GM10266 (cell line): ENCODE measurements around the gene UCN3.

Source experiments
- DNase-seq: peaks from one replicate; pipeline ENCODE4 v3.0.0; 2012; ENCODE audit errors: extremely low spot score
- CTCF ChIP-seq: IDR thresholded peaks from 2 replicates; pipeline ENCODE4 v1.5.1; 2012; ENCODE audit warnings: mild to moderate bottlenecking, low read depth; ENCODE audit not compliant: control insufficient read depth, insufficient read depth; ENCODE audit errors: missing control alignments

UCN3 gene

GRCh38 chr10:5364374-5364773, 392 bp upstream of the UCN3 start:
- DNase-seq, result no peak
- TF ChIP-seq CTCF, result no peak

- TF ChIP-seq CTCF, result no peak
- DNase-seq, result no peak
Measured at GRCh38 chr10:5365928-5366327, 1.2 kb downstream of the UCN3 start.

GRCh38 chr10:5369362-5370158, 4.8 kb downstream of the UCN3 start:
- DNase-seq, result no peak
- no peak for TF ChIP-seq CTCF

DNA sequence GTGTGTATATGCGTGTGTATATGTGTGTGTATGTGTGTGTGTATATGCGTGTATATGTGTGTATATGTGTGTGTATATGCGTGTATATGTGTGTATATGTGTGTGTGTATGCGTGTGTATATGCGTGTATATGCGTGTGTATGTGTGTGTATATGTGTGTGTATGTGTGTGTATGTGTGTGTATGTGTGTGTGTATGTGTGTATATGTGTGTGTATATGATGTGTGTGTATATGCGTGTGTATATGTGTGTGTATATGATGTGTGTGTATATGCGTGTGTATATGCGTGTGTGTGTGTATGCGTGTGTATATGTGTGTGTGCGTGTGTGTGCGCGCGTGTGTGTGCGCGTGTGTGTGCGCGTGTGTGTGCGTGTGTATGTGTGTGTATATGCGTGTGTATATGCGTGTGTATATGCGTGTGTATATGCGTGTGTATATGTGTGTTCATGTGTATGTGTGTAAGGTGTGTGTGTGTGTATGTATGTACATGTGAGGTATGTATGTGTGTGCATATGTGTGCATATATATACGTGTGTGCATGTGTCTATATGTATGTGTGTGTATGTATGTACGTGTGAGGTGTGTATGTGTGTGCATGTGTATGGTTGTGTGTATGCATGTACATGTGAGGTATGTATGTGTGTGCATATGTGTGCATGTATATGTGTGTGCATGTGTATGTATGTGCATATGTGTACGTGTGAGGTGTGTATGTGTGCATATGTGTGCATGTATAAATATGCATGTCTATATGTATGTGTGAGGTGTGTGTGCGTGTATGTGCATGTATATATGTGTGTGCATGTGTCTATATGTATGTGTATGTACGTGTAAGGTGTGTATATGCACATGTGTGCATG, 6.0 kb downstream of the UCN3 start:
- TF ChIP-seq CTCF, result no peak

DNA sequence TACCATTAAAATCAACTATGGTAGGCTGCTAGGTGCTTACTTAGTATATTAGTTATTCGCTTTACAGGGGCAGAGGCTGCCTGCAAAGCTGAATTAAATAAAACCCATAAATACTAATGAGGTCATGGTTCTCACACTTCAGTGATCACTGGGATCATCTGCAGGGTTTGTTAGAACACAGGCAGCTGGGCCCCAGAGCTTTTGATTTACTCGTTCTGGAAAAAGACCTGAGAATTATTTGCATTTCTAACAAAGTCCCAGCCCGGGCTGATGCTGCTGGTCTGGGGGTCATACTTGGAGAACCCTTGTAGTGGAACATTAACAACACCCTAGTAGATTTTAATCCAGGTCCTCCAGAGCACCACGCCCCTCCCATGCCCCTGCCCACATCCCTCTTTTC, 8.5 kb downstream of the UCN3 start:
- no peak for TF ChIP-seq CTCF

More for the DNA sequence above, 6.0 kb downstream of the UCN3 start:
- no peak for DNase-seq

DNA sequence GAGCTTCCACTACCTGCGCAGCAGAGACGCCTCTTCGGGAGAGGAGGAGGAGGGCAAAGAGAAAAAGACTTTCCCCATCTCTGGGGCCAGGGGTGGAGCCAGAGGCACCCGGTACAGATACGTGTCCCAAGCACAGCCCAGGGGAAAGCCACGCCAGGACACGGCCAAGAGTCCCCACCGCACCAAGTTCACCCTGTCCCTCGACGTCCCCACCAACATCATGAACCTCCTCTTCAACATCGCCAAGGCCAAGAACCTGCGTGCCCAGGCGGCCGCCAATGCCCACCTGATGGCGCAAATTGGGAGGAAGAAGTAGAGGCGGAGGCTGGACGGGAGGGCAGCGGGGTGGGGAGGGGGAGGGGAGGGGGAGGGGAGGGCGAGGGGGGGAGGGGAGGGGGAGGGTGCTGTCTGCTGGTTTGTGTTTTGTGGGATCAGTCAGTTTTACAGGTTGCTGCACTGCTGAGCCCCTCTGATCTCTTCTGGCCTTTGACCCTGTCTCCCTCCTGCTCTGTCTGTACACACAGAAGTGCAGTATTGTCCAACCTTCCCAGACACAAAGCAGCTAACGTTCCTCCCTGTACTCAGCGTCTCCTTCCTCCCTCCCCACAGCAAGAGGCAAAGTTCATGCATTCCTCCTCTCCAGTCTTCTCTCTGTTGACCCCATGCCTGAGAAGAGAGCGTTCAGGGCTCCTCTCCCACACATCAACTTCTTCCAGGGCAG, 9.3 kb downstream of the UCN3 start:
- no peak for DNase-seq

More for the DNA sequence above, 8.5 kb downstream of the UCN3 start:
- no peak for DNase-seq

More for the DNA sequence above, 9.3 kb downstream of the UCN3 start:
- no peak for TF ChIP-seq CTCF
